ENCODE results near the gene CADM1.

CADM1 gene

GRCh38 chr11:115166820-115167219 is 337.4 kb downstream of the CADM1 start:
- DNase-seq: no peak

DNA sequence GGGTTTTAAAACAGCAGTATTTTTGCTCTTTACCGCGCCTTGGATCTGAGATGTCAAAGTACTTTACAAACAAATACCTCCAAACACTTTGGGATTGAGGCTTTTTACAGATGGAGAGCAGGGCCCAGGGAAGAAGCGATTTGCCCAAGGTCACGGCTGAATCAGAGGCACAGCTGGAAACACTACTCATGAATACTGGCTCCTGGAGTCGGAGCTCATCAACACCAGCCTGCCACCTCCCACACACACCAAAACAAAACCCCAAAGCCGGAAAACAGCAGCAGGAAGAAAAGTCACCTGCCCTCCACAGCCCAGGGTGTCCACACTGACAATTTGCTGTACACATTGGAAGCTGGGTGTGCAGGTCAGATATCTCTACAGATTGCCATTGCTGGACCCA is 339.4 kb downstream of the CADM1 start:
- DNase-seq: no peak

DNA sequence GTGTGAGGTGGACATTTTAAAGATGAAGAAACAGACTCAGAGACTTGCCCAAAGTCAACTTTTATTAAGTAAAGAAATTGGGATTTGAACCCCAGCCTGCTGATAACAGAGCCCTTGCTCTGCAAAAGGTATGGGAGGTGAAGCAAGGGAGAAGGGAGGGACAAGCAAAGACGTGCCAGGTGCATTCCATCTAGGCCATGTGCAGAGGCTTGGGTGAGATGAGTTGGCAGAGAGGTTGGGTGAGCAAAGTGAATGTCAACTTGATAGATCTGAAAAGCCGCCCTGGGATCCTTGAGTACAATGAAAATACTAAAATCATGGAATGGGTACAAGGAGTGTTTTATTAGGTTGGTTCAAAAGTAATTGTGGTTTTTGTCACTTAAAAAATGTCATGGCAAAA is 341.3 kb downstream of the CADM1 start:
- no peak for DNase-seq

- no peak for DNase-seq
These were observed 342.3 kb downstream of the CADM1 start for GRCh38 chr11:115161876-115162275.

GRCh38 chr11:115159207-115159606 is 345.0 kb downstream of the CADM1 start:
- no peak for DNase-seq

DNA sequence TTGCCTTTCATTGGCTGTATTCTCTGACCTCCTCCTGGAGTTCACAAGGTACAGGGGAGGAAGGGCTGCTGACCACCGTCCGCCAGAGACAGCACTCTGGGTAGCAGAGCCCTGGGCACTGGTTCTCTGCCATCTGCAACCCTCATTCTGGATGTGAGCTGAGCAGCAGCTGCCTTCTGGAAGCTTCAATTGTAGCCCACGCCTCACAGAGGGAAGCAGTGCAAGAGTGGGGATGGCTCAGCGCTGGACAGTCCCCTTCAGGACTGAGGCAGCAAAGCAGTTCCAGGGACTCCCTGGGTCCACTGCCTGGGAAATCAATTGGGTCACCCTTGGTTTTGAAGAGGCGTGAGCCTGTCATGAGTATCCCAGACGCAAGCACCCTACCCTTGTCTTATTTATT is 346.2 kb downstream of the CADM1 start:
- no peak for DNase-seq

DNA sequence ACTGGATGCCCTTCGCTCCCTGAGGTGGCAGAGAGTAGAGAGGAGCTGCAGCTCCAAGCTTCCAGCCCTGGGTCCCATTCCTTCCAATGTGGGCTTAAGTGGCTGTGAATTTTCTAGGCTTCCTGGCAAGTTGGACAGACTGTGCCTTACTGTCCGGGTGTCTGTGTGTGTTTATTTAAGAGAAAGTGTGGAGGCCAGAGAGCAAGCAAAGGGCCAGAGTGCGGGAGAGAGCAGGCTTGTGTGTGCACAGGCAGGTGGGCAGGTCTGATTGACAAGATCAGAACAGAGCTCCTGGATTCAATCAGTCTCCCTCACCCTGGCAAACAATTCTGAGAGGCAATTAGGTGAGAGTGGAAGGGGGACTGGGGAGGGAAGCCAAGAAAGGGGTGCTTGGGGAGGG is 347.0 kb downstream of the CADM1 start:
- DNase-seq: no peak

DNA sequence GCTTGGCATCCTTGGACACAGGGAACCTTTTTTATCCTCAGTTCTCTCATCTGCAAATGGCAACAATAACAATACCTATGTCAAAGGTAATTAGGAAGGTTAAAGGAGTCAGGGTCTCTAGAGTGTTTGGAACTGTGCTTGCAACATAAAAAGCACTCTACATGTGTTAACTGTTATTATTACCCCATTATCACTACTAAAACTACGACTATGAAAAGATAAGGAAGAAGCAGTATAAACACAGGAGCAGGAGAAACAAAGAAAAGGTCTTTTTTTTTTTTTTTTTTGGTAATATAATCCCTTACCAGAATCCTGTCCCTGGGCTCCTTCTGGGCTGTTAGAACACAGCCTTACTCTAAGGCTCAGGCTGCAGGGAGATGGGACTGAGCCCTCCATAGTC is 348.2 kb downstream of the CADM1 start:
- DNase-seq: no peak

DNA sequence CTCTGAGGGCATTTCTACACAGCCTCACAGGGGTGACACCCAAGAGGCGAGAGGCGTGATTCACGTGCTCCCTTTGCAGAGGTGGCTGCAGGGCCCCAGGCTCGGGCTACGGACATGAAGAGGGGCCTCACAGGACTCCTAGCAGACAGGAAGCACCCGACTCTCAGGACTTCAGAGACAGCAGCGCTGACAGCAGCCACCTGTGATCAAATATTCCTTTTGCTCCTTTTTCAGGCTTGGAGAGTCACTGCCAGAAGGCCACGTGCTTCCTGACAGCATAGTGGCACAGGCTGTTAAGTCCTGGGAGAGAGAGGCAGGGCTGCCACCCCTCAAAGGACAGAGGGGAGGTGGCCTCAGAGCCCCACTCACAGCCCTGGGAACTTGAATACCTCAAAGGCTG is 348.9 kb downstream of the CADM1 start:
- DNase-seq: no peak

- DNase-seq: no peak
These were observed 349.9 kb downstream of the CADM1 start for GRCh38 chr11:115154355-115154736.

- DNase-seq: no peak
These were observed 350.4 kb downstream of the CADM1 start for GRCh38 chr11:115153731-115154354.

GRCh38 chr11:115153135-115153534 is 351.1 kb downstream of the CADM1 start:
- DNase-seq: no peak

GRCh38 chr11:115151010-115151409 is 353.2 kb downstream of the CADM1 start:
- no peak for DNase-seq

GRCh38 chr11:115148691-115149090 is 355.5 kb downstream of the CADM1 start:
- no peak for DNase-seq

DNA sequence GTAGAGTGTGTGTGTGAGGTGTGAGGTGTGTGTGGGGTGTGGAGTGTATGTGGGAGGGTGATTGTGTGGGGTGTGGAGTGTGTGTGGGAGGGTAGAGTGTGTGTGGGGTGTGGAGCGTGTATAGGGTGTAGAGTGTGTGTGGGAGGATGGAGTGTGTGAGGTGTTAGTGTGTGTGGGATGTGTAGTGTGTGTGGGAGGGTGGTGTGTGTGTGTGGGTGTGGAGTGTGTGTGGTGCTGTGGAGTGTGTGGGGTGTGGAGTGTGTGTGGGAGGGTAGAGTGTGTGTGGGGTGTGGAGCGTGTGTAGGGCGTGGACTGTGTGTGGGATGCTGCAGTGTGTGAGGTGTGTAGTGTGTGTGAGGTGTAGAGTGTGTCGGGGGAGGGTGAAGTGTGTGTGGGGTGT is 356.1 kb downstream of the CADM1 start:
- DNase-seq: no peak

DNA sequence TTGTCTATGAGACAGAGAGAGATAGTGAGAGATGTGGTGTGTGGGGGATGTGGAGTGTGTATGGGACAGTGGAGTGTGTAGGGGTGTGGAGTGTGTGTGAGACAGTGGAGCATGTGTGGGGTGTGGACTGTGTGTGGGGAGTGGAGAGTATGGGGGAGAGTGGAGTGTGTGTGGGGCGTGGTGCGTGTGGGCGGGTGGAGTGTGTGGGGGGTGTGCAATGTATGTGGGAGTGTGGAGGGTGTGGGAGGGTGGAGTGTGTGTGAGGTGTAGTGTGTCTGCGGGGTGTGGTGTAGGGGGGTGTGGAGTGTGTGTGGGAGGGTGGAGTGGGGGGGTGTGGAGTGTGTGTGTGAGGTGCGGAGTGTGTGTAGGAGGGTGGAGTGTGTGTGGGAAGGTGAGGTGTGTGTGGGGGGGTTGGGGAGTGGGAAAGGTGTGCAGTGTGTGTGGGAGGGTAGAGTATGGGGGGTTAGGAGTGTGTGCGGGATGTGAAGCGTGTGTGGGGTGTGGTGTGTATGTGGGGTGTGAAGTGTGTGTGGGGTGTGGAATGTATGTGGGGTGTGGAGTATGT is 356.9 kb downstream of the CADM1 start:
- DNase-seq: no peak

- no peak for DNase-seq
These were observed 357.8 kb downstream of the CADM1 start for GRCh38 chr11:115146425-115146824.

- DNase-seq: no peak
These were observed 358.9 kb downstream of the CADM1 start for GRCh38 chr11:115145324-115145723.

DNA sequence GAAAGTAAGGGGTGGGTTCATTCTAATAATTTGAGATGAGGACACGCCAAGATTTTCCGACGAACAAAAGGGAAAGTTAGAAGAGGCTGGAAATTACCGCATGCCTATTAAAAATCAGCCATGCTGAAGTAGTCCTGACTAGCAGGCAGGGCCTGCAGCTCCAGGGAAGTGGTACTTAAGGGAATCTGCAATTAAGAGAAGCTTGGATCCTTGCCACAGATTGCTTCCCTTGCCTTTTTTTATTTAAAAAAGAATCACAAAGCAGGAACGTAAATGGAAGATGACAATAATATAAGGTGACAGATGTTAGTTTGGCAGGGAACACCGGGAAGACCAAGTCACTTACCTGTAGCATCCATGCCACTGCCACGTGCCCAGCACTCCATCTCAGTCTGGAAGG is 359.3 kb downstream of the CADM1 start:
- no peak for DNase-seq

DNA sequence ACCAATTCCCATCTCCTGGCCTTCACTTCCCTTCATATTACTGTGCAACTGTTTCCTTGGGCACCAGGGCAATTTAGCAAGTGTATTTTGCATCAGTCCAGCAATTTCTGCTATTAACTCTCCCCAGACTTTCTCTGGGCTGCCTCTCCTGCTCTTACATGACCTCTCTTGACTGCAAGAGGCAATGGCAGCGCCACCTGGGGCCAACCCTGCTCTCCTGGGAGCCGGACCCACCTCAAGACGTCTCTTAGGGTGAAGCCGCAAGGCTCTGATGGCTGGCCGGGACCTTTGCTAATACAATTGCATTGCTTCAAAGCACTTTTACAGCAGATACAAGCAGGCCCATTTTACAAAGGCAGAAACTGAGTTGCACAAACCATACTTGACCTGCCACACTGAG is 360.2 kb downstream of the CADM1 start:
- no peak for DNase-seq

- no peak for DNase-seq
These were observed 362.7 kb downstream of the CADM1 start for GRCh38 chr11:115141231-115142114.

DNA sequence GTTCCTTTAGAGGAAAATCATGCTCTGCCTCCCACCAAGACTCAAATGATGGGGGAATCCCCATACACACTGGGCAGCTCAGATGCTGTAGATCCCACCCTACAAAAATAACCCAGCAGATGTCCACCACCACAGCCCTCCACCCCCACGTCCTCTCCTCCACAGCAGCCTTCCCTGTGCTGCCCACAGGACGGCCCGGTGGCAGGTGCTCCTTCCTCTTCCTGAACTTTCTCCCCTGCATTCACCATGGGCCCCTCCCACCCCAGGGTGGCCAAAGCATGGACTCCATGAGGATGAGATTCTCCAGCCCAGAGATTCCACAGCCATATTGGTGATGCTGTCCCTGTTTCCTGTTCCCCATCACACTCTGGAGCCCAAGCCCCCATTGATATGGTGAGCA is 368.3 kb downstream of the CADM1 start:
- no peak for DNase-seq

GRCh38 chr11:115134926-115135325 is 369.3 kb downstream of the CADM1 start:
- DNase-seq: no peak

- no peak for DNase-seq
These were observed 370.6 kb downstream of the CADM1 start for GRCh38 chr11:115133475-115134209.

All from SIG-M5 (cell line).